Epithelial cell of esophagus (primary cell): ENCODE results near the gene TMEM41B.
"Not testable (repeated sequence)": the region's sequence is repeated elsewhere in the genome, so short reads cannot be mapped to it uniquely, and the experiment has no call there.

Experiments used
- DNase-seq: peaks from one replicate; pipeline ENCODE4 v3.0.0; 2010; ENCODE audit warnings: low read depth
- H3K4me3 ChIP-seq: 2 replicates; pipeline ENCODE4 v1.5.1; 2011; ENCODE audit warnings: mild to moderate bottlenecking, low read length, control low read depth
- TF ChIP-seq, protein P1 (sequence below): IDR thresholded peaks from 2 replicates; pipeline ENCODE4 v1.5.1; 2011; ENCODE audit warnings: low read depth, mild to moderate bottlenecking, low read length, control low read depth, inconsistent platforms; ENCODE audit not compliant: insufficient read depth; ENCODE audit errors: missing control alignments

The TMEM41B gene

DNA sequence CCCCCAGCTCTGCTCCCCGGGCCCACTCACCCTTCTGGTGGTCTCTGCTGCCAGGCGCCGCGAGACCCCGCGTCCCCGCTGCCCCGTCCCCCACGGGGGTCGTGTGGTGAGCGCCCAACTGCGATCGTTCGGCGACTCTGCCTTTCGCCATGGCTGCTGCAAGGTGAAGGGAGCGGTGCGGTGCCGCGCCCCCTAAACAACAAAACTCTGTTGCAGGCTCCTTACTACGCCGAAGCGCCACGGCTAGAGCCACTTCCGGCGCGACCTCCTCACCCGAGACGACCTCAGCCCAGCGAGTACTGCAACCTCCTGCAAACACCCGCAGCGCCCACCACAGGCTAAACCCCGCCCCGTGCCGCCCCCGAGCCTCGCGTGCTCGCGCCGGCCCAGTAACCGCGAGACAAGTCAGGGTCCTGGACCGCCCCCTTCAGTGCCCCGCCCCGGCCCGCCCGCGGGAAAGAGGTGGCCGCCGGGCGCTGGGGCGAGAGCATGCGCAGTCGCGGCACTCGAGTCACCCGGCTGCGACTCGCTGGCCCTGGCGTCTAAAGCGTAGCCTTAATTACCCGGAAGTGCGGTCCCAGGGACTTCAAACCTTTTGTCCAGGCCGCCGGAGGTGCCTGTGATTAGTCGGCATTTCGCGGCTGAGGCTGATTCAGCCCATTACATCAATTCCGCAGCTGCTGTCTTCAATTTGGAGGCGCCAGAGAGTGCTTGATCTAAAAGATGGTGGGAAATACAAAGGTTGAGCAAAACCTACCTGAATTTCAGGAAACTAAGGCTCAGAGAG, at the start of gene TMEM41B:
TMEM41B (minus strand) TSS at position 303 of the 787 bp plus-strand sequence; CDS start at position 151, 152 bp downstream.
- DNase-seq, result peak; percentile 99
- peak within 1 kb of the TSS; percentile 77 for H3K4me3 ChIP-seq
- TF ChIP-seq, protein P1, sequence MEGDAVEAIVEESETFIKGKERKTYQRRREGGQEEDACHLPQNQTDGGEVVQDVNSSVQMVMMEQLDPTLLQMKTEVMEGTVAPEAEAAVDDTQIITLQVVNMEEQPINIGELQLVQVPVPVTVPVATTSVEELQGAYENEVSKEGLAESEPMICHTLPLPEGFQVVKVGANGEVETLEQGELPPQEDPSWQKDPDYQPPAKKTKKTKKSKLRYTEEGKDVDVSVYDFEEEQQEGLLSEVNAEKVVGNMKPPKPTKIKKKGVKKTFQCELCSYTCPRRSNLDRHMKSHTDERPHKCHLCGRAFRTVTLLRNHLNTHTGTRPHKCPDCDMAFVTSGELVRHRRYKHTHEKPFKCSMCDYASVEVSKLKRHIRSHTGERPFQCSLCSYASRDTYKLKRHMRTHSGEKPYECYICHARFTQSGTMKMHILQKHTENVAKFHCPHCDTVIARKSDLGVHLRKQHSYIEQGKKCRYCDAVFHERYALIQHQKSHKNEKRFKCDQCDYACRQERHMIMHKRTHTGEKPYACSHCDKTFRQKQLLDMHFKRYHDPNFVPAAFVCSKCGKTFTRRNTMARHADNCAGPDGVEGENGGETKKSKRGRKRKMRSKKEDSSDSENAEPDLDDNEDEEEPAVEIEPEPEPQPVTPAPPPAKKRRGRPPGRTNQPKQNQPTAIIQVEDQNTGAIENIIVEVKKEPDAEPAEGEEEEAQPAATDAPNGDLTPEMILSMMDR, result peak; percentile 14

DNA sequence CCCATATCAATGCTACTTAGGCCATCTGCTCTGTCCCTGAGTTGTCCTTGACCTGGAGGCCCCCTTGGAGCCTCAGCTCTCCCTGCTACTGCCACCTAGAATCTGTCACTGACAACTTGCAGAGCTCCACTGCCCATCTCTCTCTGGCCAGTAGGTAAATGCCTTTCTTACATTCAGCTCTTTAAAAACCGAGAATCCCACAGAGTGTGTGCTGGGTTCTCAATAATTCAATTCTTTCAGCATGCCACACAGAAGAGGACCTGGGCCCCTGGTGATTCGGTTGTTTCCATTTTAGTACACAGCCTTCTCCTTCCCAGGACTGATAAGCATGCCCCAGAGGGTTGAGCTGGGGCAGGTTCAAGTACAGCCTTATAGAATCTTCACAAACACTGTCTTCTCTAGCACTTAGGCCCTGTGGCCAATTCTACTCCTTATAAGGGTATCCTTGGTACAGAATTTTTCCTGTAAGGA, 48.0 kb upstream of the TMEM41B start:
- TF ChIP-seq, protein P1, result no peak
- DNase-seq, result no peak
- no peak overlapping the region for H3K4me3 ChIP-seq

DNA sequence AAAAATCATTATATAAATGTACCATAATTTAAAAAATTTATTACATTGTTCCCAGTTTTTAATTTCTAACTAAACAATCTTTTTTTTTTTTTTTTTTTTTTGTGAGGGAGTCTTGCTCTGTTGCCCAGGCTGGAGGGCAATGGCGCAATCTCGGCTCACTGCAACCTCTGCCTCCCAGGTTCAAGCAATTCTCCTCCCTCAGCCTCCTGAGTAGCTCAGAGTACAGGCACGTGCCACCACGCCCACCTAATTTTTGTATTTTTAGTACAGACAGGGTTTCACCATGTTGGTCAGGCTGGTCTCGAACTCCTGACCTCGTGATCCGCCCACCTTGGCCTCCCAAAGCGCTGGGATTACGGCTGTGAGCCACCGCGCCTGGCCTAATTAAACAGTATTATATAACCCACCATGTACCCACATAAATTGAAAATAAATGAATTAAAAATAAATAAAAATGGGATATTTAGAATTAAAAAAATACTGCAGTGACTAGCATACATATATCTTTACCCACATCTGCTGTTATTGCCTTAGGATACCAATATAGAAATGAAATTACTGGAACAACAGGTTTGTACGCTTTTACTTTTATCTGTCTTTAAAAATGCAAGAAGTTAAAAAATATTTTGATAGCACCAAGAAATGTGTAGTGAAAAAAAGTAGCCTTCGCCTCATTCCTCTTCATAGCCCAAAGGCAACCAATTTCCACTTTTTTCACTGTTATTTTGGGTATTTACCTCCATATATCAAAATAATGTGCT, 46.6 kb upstream of the TMEM41B start:
- DNase-seq, result peak; percentile 39
- H3K4me3 ChIP-seq, result not testable (repeated sequence)

- TF ChIP-seq, protein P1, result no peak
- peak; percentile 38 for DNase-seq
- no peak overlapping the region for H3K4me3 ChIP-seq
These were observed 42.6 kb upstream of the TMEM41B start for GRCh38 chr11:9357041-9357440.

DNA sequence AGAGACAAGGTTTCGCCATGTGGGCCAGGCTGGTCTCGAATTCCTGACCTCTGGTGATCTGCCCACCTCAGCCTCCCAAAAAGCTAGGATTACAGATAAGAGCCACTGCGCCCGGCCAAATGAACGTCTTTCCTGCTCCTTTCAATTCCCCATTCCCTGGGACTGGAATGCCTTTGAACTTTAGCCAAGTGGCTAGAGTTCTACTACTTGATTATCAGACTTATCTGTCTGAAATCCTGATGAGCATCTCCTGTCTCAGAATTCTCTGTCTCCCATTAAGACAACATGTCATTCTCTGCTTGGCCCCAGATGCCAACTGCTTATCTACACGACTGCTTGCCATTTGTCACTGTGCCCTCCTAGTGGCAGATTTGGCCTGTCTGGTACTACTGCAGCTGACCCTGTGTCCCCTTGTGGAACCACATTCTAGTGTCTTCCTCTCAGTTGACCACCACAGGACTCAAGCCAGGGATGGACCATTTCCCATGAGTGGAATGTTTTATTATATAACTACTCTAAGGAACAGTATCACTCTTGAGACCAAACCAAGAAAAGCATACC, 37.0 kb upstream of the TMEM41B start:
- TF ChIP-seq, protein P1, result no peak
- H3K4me3 ChIP-seq, result no peak overlapping the region
- no peak for DNase-seq

DNA sequence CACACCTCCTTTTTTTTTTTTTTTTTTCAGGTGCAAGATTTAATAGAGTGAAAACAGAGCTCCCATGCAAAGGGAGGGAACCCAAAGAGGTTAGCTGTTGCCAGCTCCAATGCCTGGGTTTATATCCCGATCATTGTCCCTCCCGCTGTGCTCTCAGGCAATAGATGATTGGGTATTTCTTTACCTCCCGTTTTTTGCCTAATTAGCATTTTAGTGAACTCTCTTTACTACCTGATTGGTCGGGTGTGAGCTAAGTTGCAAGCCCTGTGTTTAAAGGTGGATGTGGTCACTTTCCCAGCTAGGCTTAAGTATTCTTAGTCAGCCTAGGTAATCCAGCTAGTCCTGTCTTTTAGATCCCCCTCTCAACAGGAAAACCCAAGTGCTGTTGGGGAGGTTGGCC, 33.4 kb upstream of the TMEM41B start:
- H3K4me3 ChIP-seq, DNase-seq: not testable (repeated sequence)

- DNase-seq, result no peak
- no peak overlapping the region for H3K4me3 ChIP-seq
- TF ChIP-seq, protein P1, result no peak
These were observed 32.7 kb upstream of the TMEM41B start for GRCh38 chr11:9347100-9347499.
